ENCODE data around the gene IZUMO4. TPM values are rescaled to one million over a fixed set of nuclear protein-coding genes. Genes with fewer than 3 reads are reported as not detected.

The IZUMO4 gene
- total and polyA plus RNA-seq, 9 donors: 1.8 to 31.7 (median 10.7) TPM

DNA sequence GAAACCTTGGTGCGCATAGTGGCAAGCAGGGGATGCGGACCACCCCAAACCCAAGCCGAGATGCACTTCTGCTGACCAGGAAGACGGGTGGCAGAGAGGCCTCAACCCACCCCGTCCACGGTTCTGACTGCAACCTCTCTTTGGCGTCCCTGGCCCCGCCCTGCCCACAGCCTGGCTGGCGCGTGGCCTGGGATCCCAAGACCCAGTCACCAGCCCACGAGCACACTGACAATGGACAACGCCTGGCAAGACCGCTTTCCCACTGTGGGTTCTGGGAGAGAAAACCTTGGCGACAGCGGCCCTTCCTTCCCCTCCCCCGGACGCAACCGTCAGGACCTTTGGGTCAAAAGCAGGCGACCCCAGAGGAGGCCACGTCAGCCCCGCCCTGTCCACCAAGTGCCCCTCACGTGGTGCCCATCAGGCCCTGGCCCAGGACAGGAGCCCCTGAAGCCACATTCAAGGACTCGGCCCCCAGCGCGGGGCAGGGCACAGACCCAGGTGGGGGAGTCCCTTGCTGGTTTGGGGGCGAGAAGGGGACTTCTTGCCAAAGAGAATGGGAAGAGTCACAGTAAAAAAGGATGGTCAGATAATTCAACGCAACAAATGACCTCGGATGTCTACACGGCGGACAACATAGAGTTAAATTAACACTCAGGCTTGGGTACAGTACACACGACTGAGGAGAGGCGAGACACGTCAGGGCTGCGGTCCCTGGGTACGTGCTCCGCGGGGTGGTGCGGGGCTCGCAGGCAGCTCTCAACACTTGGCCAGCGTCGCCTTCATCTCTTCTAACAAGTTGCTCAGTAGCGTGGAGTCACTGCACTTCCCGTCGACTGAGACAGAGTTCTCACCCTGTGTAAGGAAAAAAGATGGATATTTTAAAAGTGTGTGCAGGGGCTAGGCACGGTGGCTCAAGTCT, 5.0 kb downstream of the IZUMO4 start:
- Histone ChIP-seq H3K9me3 (no peaks in the 10 kb centered on the region), H3K27ac (no peak overlapping the region), H3K27me3 (no peaks in the 10 kb centered on the region), H3K36me3 (no peaks in the 10 kb centered on the region), H3K4me3 (no peak overlapping the region), H3K4me1 (ENCODE audit: insufficient read depth) (peaks cover 9% of the 10 kb centered on the region)
- WGBS, 3 donors: 85 to 88% (median 85%) methylated on average over 45 of the region's 45 CpGs
- intact Hi-C loops (cut with DNase I): no loop called here
- TF ChIP-seq, protein P1, sequence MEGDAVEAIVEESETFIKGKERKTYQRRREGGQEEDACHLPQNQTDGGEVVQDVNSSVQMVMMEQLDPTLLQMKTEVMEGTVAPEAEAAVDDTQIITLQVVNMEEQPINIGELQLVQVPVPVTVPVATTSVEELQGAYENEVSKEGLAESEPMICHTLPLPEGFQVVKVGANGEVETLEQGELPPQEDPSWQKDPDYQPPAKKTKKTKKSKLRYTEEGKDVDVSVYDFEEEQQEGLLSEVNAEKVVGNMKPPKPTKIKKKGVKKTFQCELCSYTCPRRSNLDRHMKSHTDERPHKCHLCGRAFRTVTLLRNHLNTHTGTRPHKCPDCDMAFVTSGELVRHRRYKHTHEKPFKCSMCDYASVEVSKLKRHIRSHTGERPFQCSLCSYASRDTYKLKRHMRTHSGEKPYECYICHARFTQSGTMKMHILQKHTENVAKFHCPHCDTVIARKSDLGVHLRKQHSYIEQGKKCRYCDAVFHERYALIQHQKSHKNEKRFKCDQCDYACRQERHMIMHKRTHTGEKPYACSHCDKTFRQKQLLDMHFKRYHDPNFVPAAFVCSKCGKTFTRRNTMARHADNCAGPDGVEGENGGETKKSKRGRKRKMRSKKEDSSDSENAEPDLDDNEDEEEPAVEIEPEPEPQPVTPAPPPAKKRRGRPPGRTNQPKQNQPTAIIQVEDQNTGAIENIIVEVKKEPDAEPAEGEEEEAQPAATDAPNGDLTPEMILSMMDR (IDR thresholded peaks at IDR 0.05): no peak
- no peak for TF ChIP-seq POLR2A (IDR thresholded peaks at IDR 0.05)
- no peak for TF ChIP-seq EP300 (IDR thresholded peaks at IDR 0.05)
- DNase-seq: no peak

DNA sequence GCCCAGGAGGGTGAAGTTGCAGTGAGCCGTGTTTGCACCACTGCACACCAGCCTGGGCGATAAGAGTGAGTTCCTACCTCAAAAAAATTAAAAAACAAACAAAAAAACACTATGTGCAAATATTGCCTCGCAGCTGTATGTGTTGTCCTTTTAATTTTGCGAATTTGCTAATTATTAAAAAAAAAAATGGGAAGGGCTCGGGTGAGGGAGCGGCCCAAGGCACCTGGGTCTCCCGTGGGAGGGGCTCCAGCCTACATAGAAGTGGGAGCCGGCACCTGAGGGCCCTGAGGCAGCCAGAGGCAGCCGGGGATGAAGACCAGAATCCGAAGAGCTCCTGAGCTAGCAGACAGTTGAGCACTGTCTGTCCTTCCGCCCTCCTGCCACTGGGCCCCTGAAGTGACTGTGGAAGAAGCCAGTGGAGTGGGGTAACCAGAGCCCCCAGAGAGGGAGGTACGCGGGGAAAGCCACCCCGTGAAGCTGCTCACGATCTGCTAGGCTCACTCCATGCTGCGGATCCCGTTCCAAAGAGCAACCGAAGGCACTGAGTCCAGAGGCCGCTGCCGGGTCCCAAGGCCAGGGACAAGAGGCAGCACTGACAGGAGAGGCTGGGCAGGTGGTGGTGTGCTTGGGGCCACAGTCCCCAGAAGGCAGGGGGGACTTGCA, 6.5 kb downstream of the IZUMO4 start:
- TF ChIP-seq, protein P1 (IDR thresholded peaks at IDR 0.05): no peak
- no peak for TF ChIP-seq POLR2A (IDR thresholded peaks at IDR 0.05)
- TF ChIP-seq EP300 (IDR thresholded peaks at IDR 0.05): no peak
- H3K27me3 ChIP-seq: no peaks in the 10 kb centered on the region
- no peaks in the 10 kb centered on the region for H3K9me3 ChIP-seq
- no peaks in the 10 kb centered on the region for H3K36me3 ChIP-seq
- no peak overlapping the region for H3K27ac ChIP-seq
- no peaks in the 10 kb centered on the region for H3K4me1 ChIP-seq (ENCODE audit: insufficient read depth)
- H3K4me3 ChIP-seq: no peak overlapping the region
- WGBS, 3 donors: 75 to 86% (median 81%) methylated on average over 20 of the region's 20 CpGs
- intact Hi-C loops (cut with DNase I): no loop called here
- DNase-seq: no peak

DNA sequence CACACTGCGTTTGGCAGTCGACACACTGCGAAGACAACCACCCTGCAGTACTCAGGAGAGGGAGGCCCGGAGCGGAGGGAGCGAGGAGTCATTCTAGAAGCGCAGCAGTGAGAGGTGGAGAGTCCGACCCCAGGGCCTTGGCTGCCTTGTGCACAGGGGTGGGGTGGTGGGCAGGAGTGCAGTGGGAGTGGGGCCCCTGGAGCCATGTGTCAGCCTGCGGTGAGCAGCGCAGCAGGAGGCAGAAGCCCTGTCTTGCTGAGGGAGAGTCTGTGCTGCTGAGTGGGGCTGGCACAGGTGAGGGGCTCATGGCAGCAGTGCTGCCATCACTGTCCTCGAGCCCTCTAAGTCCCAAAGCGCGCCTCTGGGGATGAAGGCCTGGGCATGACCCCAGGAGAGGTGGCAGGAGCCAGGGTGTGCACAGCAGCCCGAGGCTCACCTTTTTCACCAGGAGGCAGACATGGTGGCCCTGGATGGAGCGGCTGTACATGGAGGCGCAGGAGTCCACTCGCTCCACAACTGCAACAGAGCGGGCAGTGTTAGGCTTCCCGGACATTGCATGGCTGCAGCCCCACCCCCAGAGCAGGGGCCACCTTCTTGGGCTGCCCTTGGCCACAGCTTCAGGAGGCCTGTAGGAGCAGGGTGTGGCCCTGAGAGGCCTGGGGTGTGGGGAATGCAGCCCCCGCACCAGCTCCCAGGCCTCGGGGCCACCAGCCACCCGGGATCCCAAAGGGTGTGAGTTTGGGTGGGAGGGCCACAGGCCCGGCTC, 11.7 kb downstream of the IZUMO4 start:
- Histone ChIP-seq H3K4me1 (ENCODE audit: insufficient read depth) (no peaks in the 10 kb centered on the region), H3K27ac (no peak overlapping the region), H3K9me3 (no peaks in the 10 kb centered on the region), H3K4me3 (no peak overlapping the region), H3K36me3 (no peaks in the 10 kb centered on the region), H3K27me3 (no peaks in the 10 kb centered on the region)
- DNase-seq: no peak
- intact Hi-C loops (cut with DNase I): no loop called here
- no peak for TF ChIP-seq EP300 (IDR thresholded peaks at IDR 0.05)
- TF ChIP-seq POLR2A (IDR thresholded peaks at IDR 0.05): no peak
- TF ChIP-seq, protein P1 (IDR thresholded peaks at IDR 0.05): no peak
- 86 to 94% (median 89%) methylated on average over 20 to 23 of the region's 23 CpGs for WGBS, 3 donors
